ENCODE data around the gene MAN1A2. TPM values are rescaled to one million over a fixed set of nuclear protein-coding genes. Genes with fewer than 3 reads are reported as not detected.
A peak's percentile ranks its signal among the peaks of the same experiment; 100 is the strongest.

MAN1A2 gene
- total and polyA plus RNA-seq, 5 donors from 2014 or later: 27.2 to 113 (median 43.8) TPM

- Mint-ChIP-seq H3K27me3 (no peaks in the 10 kb centered on the region), H3K36me3 (no peaks in the 10 kb centered on the region), H3K4me1 (peaks cover 5 to 35% (median 21%) of the 10 kb centered on the region in 4 donors), H3K27ac (peak overlapping the region; percentile 68 to 90 (median 76)), H3K4me3 (peak overlapping the region in 2 of 4 donors; percentile 59 to 64), H3K9me3 (no peaks in the 10 kb centered on the region)
- no peak for DNase-seq
- ATAC-seq (ENCODE audit: low read depth in 2 of 2): no peak
- no peaks in the 10 kb centered on the region for H3K9me3 ChIP-seq (ENCODE audit: control insufficient read depth in 2 of 2, low read length in 2 of 2)
- H3K27ac ChIP-seq (ENCODE audit: insufficient read depth, low read length, poor library complexity, severe bottlenecking): no peak overlapping the region
- no peaks in the 10 kb centered on the region for H3K36me3 ChIP-seq (ENCODE audit: control insufficient read depth, insufficient read depth, low read length)
- peaks cover 20% of the 10 kb centered on the region for H3K4me1 ChIP-seq (ENCODE audit: control insufficient read depth, insufficient read depth, low read length, poor library complexity, severe bottlenecking)
- no peaks in the 10 kb centered on the region for H3K27me3 ChIP-seq (ENCODE audit: control insufficient read depth, insufficient read depth, low read length)
- no peak overlapping the region for H3K4me3 ChIP-seq (ENCODE audit: low read depth, low read length)
Measured at GRCh38 chr1:117574161-117574835, 207.0 kb downstream of the MAN1A2 start.

DNA sequence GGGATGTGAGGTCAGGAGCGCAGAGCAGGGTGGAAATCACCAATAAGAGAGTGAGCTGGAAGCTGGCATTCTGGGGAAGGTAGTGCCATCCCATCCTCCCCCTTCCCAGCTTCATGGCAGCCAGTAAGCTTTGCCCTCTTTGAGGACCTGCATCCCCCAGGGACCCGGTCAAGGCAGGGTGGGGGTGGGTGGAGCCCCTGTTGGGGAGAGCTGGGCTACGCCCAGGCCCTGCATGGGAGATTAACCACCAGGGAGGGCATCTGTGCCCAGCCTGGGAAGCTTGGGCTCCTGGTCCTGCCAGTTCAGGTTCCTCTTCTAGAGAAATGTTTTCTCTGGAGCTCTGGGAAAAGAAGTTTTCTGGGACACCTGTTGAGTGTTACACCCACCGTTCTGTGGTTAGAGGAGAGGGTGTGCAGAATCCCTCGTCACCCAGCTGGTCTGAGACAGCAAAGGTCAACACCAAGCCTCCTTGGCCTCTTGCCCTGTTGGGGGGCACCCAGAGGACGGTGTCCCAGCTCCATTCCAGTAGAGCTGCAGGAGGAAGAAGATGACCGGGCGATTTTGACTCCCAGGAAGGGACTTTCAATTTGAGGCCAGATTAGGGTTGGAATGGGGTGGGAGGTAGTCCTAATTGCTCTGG is 208.5 kb downstream of the MAN1A2 start:
- Histone ChIP-seq H3K9me3 (ENCODE audit: control insufficient read depth in 2 of 2, low read length in 2 of 2) (no peaks in the 10 kb centered on the region), H3K36me3 (ENCODE audit: control insufficient read depth, insufficient read depth, low read length) (no peaks in the 10 kb centered on the region), H3K4me1 (ENCODE audit: control insufficient read depth, insufficient read depth, low read length, poor library complexity, severe bottlenecking) (peaks cover 20% of the 10 kb centered on the region), H3K4me3 (ENCODE audit: low read depth, low read length) (no peak overlapping the region), H3K27me3 (ENCODE audit: control insufficient read depth, insufficient read depth, low read length) (no peaks in the 10 kb centered on the region), H3K27ac (ENCODE audit: insufficient read depth, low read length, poor library complexity, severe bottlenecking) (no peak overlapping the region)
- no peak for ATAC-seq (ENCODE audit: low read depth in 2 of 2)
- no peak for DNase-seq
- no peaks in the 10 kb centered on the region for H3K27me3 Mint-ChIP-seq
- no peaks in the 10 kb centered on the region for H3K36me3 Mint-ChIP-seq
- peak overlapping the region in 2 of 3 donors; percentile 10 to 13 for H3K27ac Mint-ChIP-seq
- no peaks in the 10 kb centered on the region for H3K9me3 Mint-ChIP-seq
- H3K4me1 Mint-ChIP-seq: peaks cover 5 to 32% (median 18%) of the 10 kb centered on the region in 4 donors
- H3K4me3 Mint-ChIP-seq: no peak overlapping the region

DNA sequence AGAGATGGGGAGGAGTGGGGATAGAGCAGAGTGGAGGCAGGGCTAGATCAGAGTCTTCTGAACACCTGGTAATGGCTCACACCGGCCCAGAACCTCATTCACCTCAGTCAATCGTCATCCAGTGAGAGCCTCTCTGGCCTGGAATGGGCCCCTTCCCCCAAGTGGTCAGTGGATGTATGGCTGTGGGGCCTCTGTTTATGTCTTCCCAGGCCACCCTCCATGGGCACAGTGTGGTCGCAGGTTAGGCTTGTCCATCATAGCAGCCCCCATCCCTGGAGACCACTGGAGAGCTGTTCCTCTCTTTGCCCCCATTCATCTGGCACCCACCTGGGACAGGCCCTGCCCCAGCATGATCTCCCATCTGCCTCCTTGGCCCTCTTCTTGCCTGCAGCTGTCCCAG is 209.0 kb downstream of the MAN1A2 start:
- Mint-ChIP-seq H3K27ac (peak overlapping the region in 2 of 3 donors; percentile 10 to 62), H3K9me3 (no peaks in the 10 kb centered on the region), H3K4me1 (peaks cover 5 to 30% (median 19%) of the 10 kb centered on the region in 4 donors), H3K27me3 (no peaks in the 10 kb centered on the region), H3K36me3 (no peaks in the 10 kb centered on the region), H3K4me3 (no peak overlapping the region)
- no peaks in the 10 kb centered on the region for H3K36me3 ChIP-seq (ENCODE audit: control insufficient read depth, insufficient read depth, low read length)
- no peaks in the 10 kb centered on the region for H3K9me3 ChIP-seq (ENCODE audit: control insufficient read depth in 2 of 2, low read length in 2 of 2)
- ATAC-seq (ENCODE audit: low read depth in 2 of 2): no peak
- no peak for DNase-seq
- no peak overlapping the region for H3K4me3 ChIP-seq (ENCODE audit: low read depth, low read length)
- H3K4me1 ChIP-seq (ENCODE audit: control insufficient read depth, insufficient read depth, low read length, poor library complexity, severe bottlenecking): peaks cover 20% of the 10 kb centered on the region
- no peak overlapping the region for H3K27ac ChIP-seq (ENCODE audit: insufficient read depth, low read length, poor library complexity, severe bottlenecking)
- H3K27me3 ChIP-seq (ENCODE audit: control insufficient read depth, insufficient read depth, low read length): no peaks in the 10 kb centered on the region

DNA sequence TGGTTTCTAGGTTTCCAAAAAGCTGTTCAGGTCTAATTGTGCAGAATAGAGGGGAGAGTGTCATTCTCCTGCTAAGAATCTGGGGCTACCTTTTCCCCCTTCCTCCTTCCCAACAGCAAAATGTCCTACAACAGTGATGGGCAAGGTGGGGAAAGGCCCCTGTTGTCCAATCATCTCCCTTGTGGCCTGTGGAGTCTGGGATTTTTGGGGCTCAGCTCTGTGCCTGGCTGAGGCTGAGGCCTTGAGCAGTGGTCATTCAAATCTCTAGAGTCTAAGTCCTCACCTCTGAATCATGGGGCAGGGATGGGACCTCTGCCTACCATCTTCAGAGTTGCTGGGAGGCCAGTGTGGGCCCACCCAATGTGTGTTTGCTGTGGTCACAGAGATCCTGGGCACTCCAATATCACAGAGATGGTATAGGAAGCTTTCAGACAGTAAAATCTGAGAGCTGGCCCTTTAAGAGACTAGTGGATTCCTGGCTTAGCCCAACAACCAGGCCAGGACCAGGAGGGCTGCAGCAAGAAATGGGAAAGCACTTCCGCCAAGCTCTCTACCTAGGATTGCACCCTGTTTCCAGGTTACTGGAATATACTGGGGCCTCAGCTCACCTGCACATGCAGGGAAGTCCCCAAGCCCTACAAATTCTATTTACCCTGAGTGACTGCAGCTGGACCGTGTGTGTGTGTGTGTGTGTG is 210.1 kb downstream of the MAN1A2 start:
- no peak for DNase-seq
- Histone ChIP-seq H3K27me3 (ENCODE audit: control insufficient read depth, insufficient read depth, low read length) (no peaks in the 10 kb centered on the region), H3K4me1 (ENCODE audit: control insufficient read depth, insufficient read depth, low read length, poor library complexity, severe bottlenecking) (peaks cover 14% of the 10 kb centered on the region), H3K9me3 (ENCODE audit: control insufficient read depth in 2 of 2, low read length in 2 of 2) (no peaks in the 10 kb centered on the region), H3K4me3 (ENCODE audit: low read depth, low read length) (no peak overlapping the region), H3K36me3 (ENCODE audit: control insufficient read depth, insufficient read depth, low read length) (no peaks in the 10 kb centered on the region), H3K27ac (ENCODE audit: insufficient read depth, low read length, poor library complexity, severe bottlenecking) (no peak overlapping the region)
- no peaks in the 10 kb centered on the region for H3K27me3 Mint-ChIP-seq
- H3K9me3 Mint-ChIP-seq: peaks cover 0 to 2% (median 0%) of the 10 kb centered on the region in 7 donors
- no peak overlapping the region for H3K4me3 Mint-ChIP-seq
- peaks cover 0 to 20% (median 11%) of the 10 kb centered on the region in 4 donors for H3K4me1 Mint-ChIP-seq
- peak overlapping the region in 2 of 3 donors; percentile 46 to 60 for H3K27ac Mint-ChIP-seq
- H3K36me3 Mint-ChIP-seq: no peaks in the 10 kb centered on the region
- no peak for ATAC-seq (ENCODE audit: low read depth in 2 of 2)

DNA sequence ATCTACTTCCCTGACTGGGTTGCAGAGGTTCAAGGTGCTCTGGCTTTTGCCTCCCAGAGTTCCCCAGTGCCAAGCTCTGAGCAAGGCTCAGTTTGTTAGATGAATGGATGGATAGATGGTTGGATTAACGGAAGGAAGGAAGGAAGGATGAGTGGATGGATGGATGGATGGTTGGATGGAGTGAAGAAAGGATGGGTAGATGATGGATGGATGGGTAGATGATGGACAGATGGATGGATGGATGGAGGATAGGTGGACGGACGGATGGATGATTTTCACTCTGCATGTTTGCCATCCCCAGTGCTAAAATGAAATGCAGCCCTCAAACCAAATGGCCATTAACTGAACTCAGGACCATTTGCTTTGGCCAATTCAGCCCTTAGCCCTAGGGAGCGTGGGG is 211.2 kb downstream of the MAN1A2 start:
- Histone ChIP-seq H3K27me3 (ENCODE audit: control insufficient read depth, insufficient read depth, low read length) (no peaks in the 10 kb centered on the region), H3K27ac (ENCODE audit: insufficient read depth, low read length, poor library complexity, severe bottlenecking) (no peak overlapping the region), H3K36me3 (ENCODE audit: control insufficient read depth, insufficient read depth, low read length) (no peaks in the 10 kb centered on the region), H3K4me3 (ENCODE audit: low read depth, low read length) (no peak overlapping the region), H3K4me1 (ENCODE audit: control insufficient read depth, insufficient read depth, low read length, poor library complexity, severe bottlenecking) (peaks cover 2% of the 10 kb centered on the region), H3K9me3 (ENCODE audit: control insufficient read depth in 2 of 2, low read length in 2 of 2) (no peaks in the 10 kb centered on the region)
- DNase-seq (no peak), ATAC-seq (ENCODE audit: low read depth in 2 of 2) (no peak)
- peaks cover 0 to 2% (median 0%) of the 10 kb centered on the region in 7 donors for H3K9me3 Mint-ChIP-seq
- H3K4me1 Mint-ChIP-seq: peaks cover 0 to 8% (median 3%) of the 10 kb centered on the region in 4 donors
- H3K27me3 Mint-ChIP-seq: no peaks in the 10 kb centered on the region
- no peak overlapping the region for H3K27ac Mint-ChIP-seq
- no peaks in the 10 kb centered on the region for H3K36me3 Mint-ChIP-seq
- H3K4me3 Mint-ChIP-seq: no peak overlapping the region

Other genes with a start within 250 kb of the MAN1A2 start
- 0.84 TPM for gene TRIM45, start 245.7 kb upstream of the MAN1A2 start, total RNA-seq
- under 1 TPM in 3 of 4 donors, not detected in 1; 0.05 to 0.16 (median 0.06) TPM for gene TRIM45, start 245.7 kb upstream of the MAN1A2 start, polyA plus RNA-seq
- not detected for gene VTCN1, start 156.5 kb upstream of the MAN1A2 start, total RNA-seq
- gene VTCN1, start 156.5 kb upstream of the MAN1A2 start, polyA plus RNA-seq: not detected
- gene TENT5C, start 238.6 kb downstream of the MAN1A2 start, total RNA-seq: 324 TPM
- 10 to 100 TPM; 19.6 to 64.7 (median 33.0) TPM for gene TENT5C, start 238.6 kb downstream of the MAN1A2 start, polyA plus RNA-seq

Measured in CD4-positive, CD25-positive, alpha-beta regulatory T cell (primary cell).